ENCODE data around the gene CHML.

The CHML gene

DNA sequence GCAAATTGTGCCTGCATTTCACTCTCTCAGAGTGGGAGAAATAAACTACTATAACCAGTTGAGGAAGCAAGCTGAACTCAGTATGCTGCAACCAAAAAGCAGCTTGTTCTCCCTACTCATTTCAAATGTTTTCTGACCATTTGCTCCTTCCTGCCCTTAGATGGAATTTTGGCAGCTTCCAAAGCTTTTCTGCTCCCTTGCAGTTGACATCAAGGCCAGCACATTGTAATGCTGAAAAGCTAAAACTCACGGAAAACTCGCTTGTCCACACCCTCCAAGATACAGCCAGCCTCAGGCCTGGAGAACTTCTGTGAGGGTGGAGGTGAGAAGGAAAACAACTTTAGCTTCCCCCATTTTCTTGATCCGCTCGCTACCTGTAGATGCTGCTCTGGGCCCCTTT, 5.0 kb upstream of the CHML start:
- no peak for DNase-seq

DNA sequence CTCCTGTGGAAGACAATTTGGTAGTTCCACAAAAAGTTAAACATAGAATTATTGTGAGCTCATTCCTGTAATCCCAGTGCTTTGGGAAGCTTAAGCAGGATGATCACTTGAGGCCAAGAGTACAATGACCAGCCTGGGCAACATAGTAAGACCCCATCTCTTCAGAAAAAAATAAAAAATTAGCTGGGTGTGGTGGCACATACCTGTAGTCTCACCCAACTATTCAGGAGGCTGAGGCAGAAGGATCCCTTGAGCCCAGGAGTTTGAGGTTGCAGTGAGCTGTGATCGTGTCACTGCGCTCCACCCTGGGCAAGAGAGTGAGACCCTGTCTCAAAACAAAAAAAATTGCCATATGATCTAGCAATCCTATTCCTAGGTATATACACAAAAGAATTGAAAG, 4.1 kb upstream of the CHML start:
- no peak for DNase-seq

GRCh38 chr1:241642593-241642944, 2.4 kb upstream of the CHML start:
- DNase-seq: no peak

DNA sequence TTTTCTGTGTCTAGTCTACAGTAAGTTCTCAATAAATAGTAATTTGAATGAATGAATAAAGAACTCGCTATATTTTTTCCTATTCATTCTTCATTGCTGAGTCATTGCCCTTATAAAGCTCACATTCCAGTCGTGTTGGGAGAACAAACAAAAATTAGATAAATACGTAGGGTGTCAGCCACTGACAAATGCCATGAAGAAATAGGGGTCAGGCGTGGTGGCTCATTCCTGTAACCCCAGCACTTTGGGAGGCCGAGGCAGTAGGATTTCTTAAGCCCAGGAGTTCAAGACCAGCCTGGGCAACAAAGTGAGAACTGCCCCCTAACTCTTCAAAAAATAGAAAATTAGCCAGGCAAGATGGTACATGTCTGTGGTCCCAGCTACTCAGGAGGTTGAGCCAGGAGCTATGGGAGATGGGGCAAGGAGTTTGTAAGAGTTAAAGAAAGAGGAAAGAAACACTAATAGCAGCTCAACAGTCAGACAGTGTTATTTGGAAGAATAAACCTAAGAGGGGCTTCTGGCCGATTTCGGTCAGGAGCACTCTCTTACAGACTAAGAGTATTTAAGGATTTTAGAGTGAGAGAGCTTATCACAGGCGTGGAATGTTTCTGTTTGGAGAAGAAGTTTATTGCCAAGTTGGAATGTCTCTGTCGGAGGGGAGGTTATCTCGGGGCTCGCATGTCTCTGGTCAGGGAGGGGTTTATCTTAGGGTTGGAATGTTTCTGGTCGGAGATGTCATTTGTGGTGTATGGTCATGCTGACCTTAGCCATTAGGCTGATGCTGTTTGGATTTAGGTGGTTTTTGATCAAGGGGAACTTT, 1.8 kb upstream of the CHML start:
- DNase-seq: peak; percentile 45

DNA sequence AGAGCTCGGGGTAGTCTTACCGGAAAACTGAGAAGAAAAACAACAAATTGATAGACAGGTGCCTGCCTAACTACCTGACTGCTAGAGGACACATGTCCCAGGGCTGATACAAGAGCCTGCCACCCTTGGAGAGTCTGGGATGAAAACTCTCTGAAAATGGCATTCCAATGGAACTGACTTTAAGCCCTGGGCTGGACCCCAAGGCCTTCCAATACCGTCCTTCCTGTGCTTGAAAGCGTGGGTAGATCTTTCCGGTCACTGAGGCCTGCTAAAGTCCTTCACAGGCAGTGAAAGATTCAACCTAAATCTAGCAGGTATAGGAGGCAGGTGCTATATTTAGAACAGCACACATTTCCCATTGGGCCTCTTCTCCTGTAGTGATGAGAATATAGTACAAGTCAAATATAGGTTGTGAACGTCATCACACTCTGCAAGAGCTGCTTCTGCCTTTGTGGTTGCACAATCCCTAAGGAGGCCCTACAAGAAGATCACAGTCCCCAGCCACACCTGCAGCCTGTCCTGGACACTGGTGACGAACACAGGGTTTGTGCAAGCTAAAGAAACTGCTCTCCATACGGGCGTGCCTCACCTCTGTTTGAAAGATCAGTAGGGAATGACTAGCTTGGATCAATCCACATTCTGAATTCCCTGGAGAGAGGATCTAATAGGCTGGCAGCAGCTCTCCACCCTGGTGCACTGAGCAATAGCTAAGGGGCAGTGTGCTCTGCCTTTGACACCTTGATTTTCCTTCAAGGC, 876 bp upstream of the CHML start:
- peak; percentile 68 for DNase-seq

DNA sequence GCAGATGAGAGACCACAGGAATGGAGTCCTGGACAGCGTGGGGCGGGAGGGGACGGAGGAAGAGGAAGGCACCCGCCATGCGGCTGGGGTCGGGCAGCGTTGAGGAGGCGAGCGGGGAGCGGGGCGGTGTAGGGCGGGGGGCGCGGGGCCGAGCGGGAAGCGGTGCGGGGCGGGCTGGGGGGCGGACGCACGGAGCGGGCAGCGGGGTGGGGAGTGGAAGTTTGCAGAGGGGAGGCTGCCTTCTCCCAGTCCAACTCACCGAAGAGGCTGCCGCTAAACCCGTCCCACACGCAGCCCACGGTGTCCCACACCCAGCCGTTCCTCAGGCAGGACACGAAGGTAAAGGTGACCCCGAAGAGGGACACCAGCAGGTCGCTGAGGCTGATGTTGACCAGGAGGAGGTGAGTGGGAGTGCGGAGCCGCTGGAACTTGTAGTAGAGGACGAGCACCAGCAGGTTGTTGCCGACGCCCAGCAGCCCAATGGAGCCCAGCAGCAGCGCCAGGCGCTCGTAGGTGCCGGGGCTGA, 483 bp downstream of the CHML start:
- peak; percentile 84 for DNase-seq

- DNase-seq: peak; percentile 36
Observed at GRCh38 chr1:241638909-241639622, 1.1 kb downstream of the CHML start.

DNA sequence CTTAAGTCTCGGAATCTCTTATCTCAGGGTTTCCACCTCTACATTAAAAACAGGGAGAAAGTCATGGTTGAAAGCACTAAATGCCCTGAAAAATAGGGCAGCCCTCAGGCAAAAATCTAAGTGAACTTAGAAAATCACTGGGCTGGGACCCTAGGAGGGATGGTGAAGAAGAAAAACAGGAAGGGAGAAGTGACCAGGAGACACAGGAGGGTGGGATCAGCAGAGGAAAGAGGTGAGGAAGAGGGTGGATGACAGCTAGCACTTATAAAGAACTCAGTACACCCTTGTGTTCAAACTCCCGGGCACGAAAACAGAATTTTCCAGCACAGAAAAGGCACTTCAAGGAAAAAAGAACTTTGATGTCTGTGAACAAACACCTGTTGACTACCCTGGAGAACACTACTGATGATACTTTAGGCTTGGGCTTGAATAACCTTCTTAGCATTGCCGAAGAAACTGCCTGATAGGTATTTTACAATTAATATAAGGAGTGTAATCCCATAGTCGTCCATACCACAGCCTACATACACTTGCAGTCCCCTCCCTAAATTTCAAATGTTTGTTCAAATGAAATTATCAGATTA, 2.0 kb downstream of the CHML start:
- no peak for DNase-seq

- DNase-seq: no peak
Observed at GRCh38 chr1:241637604-241638003, 2.6 kb downstream of the CHML start.

GRCh38 chr1:241637046-241637590, 3.1 kb downstream of the CHML start:
- no peak for DNase-seq

DNA sequence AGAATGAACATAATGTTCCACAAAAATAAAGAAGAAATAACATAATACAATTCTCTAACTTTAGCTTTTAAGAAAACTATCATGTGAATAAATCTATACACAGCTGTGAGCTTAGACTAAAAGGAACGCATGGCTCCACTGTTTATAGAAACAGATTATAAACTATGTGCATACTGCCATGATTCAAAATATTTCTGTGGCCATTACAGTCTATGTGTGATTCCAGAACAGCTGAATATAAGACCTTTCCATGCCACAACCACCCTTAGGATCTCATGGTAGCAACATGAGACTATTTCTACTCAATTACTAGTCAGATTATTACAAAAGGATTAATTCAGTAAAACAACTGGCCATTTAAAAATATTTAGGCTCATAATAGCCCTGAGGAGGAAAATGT, 3.9 kb downstream of the CHML start:
- no peak for DNase-seq

- DNase-seq: no peak
Observed at GRCh38 chr1:241635556-241636152, 4.5 kb downstream of the CHML start.

GRCh38 chr1:241632987-241633386, 7.2 kb downstream of the CHML start:
- no peak for DNase-seq

GRCh38 chr1:241631674-241632073, 8.5 kb downstream of the CHML start:
- DNase-seq: no peak

DNA sequence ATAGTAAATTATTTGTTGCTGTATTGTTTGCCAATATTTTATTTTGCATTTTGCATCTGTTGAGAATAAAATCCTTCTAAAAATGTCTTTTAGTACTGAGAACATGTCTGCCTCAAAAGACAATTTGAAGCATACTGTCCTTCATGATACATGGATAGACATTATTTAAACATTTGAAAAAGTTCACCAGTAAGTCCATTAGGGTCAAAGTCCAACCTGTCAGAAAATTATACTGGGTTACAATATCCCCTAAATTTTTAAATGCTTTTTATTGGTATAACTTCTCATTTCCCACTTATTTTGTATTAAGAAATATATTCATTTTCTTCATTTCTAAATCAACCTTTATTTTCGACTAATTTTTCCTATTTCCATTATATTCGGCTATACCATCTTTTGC, 9.3 kb downstream of the CHML start:
- no peak for DNase-seq

- DNase-seq: no peak
Observed at GRCh38 chr1:241630476-241630875, 9.7 kb downstream of the CHML start.

- DNase-seq: no peak
Observed at GRCh38 chr1:241630005-241630404, 10.2 kb downstream of the CHML start.

- DNase-seq: peak; percentile 83
Observed at GRCh38 chr1:241627453-241628259, 12.5 kb downstream of the CHML start.

DNA sequence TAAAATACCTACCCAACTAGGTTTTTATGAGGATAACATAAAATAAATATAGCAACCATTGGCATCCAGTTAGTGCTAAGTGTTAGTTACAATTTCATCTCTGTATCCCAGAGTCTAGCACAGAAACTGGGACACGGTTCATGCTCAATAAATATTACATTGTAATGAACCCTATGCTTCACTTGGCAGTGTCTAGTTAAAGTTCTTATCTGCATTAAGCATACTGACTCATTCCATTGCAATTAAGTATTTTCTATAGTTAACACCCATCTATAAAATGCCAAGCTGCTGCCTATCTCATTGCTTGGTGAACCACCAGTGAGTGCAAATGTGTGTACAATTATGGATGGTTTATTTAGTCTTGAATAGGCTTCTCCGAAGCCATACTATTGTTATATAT, 15.2 kb downstream of the CHML start:
- DNase-seq: no peak

DNA sequence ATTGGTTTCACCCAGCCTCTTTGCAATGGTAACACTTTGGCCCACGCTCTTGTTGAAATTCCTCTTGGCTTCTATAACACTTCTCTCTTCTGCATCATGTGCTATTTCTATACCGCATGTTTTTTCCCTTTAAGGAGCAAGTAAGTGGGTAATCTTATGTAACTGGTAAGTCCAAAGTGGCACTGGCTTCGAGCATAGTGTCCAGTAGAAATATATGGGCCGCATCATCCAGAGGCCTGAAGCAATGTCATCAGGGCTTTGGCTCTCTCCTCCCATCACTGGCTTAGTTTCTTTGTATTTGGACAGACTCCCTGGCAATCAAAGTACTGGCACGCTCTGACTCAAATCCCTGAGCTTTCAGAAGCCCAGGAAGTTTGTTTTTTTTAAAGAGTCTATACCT, 17.5 kb downstream of the CHML start:
- no peak for DNase-seq

DNA sequence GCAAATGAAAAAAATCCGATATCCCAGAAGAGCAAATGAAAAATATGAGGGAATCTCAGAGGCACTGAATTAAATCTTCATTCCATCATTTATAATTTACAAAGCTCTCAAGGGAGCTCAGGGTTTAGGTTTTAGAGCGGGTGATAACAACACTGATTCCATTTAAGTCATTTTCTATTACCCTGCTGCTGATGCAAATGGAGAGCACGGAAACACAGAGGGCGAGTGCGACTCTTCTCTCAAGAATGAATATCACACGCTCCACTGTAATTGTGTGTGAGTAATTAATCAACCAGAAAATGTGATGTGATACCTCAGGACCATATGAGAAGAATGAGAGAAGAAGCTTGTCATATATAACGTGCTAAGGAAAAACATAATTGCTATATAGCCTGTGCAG, 22.7 kb downstream of the CHML start:
- no peak for DNase-seq

Measured in DMS53 (cell line).